ENCODE results near the gene PPP1CC. TPM values are rescaled to one million over a fixed set of nuclear protein-coding genes. Genes with fewer than 3 reads are reported as not detected.

Gene PPP1CC
- polyA plus RNA-seq, 1 of the 3 experiments (the other 2 are of a cell fraction) = 62.0 TPM

DNA sequence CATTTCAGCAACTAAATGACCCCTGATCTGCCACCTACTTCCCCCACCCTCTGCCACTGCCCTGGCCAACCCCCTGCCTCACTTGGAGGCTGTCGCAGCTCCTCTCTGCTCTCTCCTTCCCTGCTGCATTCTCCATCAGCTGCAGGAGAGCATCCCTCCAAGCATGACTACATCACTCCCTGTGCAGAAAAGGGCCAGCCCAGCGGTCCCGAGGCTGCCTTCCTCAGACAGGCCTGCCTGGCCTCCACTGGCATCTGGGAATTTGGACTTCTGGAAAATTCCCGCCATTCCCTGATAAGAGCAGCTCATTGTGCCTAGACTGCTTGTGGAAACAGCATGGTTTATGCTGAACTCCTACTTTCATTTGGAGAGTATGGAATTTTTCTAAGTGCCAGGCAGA lies 66.5 kb downstream of the PPP1CC start:
- POLR2A ChIA-PET = no interaction called here
- Histone ChIP-seq H3K4me2 (no peak overlapping the region), H3K9ac (no peak overlapping the region), H2AFZ (ENCODE audit: low read depth) (no peak overlapping the region), H3K79me2 (ENCODE audit: insufficient read depth) (no peaks in the 10 kb centered on the region), H3K4me3 (ENCODE audit: low read depth in 2 of 2, low read length in 1 of 2) (no peak overlapping the region), H4K20me1 (ENCODE audit: insufficient read depth) (no peaks in the 10 kb centered on the region), H3K9me2 (no peaks in the 10 kb centered on the region), H3K9me3 (0 out of 2 replicates have a peak, but pooled peaks cover 5% of the 10 kb centered on the region), H3K4me1 (ENCODE audit: control insufficient read depth in 1 of 2, insufficient read depth in 2 of 2, low read depth in 1 of 2, low read length in 1 of 2) (peaks cover 0 to 3% of the 10 kb centered on the region in 2 experiments; a peak in 1 of 4 replicates), H3F3A (replicated peaks; ENCODE audit: insufficient read depth) (no peaks in the 10 kb centered on the region), H3K36me3 (replicated peaks in 1 of 2; ENCODE audit: control insufficient read depth in 1 of 2, insufficient read depth in 2 of 2, low read length in 1 of 2) (no peaks in the 10 kb centered on the region), H3K27ac (ENCODE audit: low read depth in 2 of 2, low read length in 1 of 2) (no peak overlapping the region), H3K27me3 (ENCODE audit: insufficient read depth) (no peaks in the 10 kb centered on the region)
- CTCF ChIA-PET = interaction anchor here (1.1 kb wide), 1 partner anchor 11 kb away, joined by 4 read pairs; no protein-coding TSS in a partner anchor
- WGBS (ENCODE audit: low lambda C conversion rate) = 64% methylated on average over 3 of the region's 4 CpGs
- TF ChIP-seq, protein P1, sequence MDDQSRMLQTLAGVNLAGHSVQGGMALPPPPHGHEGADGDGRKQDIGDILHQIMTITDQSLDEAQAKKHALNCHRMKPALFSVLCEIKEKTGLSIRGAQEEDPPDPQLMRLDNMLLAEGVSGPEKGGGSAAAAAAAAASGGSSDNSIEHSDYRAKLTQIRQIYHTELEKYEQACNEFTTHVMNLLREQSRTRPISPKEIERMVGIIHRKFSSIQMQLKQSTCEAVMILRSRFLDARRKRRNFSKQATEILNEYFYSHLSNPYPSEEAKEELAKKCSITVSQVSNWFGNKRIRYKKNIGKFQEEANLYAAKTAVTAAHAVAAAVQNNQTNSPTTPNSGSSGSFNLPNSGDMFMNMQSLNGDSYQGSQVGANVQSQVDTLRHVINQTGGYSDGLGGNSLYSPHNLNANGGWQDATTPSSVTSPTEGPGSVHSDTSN (IDR thresholded peaks at IDR 0.05) = no peak
- TF ChIP-seq, protein P2, sequence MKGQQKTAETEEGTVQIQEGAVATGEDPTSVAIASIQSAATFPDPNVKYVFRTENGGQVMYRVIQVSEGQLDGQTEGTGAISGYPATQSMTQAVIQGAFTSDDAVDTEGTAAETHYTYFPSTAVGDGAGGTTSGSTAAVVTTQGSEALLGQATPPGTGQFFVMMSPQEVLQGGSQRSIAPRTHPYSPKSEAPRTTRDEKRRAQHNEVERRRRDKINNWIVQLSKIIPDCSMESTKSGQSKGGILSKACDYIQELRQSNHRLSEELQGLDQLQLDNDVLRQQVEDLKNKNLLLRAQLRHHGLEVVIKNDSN (IDR thresholded peaks at IDR 0.05; ENCODE audit: borderline replicate concordance, low read depth) = no peak
- TF ChIP-seq, protein P3, sequence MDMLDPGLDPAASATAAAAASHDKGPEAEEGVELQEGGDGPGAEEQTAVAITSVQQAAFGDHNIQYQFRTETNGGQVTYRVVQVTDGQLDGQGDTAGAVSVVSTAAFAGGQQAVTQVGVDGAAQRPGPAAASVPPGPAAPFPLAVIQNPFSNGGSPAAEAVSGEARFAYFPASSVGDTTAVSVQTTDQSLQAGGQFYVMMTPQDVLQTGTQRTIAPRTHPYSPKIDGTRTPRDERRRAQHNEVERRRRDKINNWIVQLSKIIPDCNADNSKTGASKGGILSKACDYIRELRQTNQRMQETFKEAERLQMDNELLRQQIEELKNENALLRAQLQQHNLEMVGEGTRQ (IDR thresholded peaks at IDR 0.05; ENCODE audit: borderline replicate concordance, low read depth, low read length) = no peak
- TF ChIP-seq GATA2 (CRISPR knock-in tag; IDR thresholded peaks at IDR 0.05) (no peak), EP300 (IDR thresholded peaks at IDR 0.05; ENCODE audit: borderline replicate concordance in 1 of 2, low read depth in 1 of 2, low read length in 1 of 2) (no peak), RAD21 (IDR thresholded peaks at IDR 0.05; ENCODE audit: low read length) (no peak), TAF1 (IDR thresholded peaks at IDR 0.05; ENCODE audit: borderline replicate concordance, low read depth, low read length) (no peak)
- no peak for DNase-seq

DNA sequence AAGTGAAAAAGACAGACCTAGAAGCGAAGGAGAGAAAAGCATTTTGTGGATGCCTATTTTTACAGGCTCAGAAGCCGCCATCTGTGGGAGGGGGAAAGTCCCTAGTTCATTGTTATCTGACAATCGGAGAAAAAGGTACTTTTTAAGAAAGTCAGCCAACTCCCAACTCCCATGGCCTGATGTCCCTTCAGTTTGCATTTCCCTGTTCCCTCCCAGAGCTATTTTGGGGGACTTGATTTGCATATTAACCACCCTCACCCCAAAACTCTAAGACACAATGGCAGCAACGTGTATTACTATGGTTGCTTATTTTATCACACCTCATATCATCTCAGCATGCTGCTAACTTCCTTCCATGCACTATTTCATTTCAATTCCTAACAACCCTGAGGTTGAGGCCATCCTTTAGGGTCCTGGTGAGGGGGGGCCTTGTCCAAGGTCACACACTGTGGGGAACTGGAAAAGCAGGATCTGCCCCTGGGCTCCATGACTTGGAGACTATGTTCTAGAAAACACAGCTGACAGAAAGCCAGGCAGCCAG lies 72.5 kb downstream of the PPP1CC start:
- Histone ChIP-seq H4K20me1 (ENCODE audit: insufficient read depth) (no peaks in the 10 kb centered on the region), H3K4me1 (ENCODE audit: control insufficient read depth in 1 of 2, insufficient read depth in 2 of 2, low read depth in 1 of 2, low read length in 1 of 2) (no peaks in the 10 kb centered on the region), H3K9me3 (0 out of 2 replicates have a peak, but pooled peaks cover 5% of the 10 kb centered on the region), H3K79me2 (ENCODE audit: insufficient read depth) (no peaks in the 10 kb centered on the region), H3K27ac (ENCODE audit: low read depth in 2 of 2, low read length in 1 of 2) (no peak overlapping the region), H3F3A (replicated peaks; ENCODE audit: insufficient read depth) (no peaks in the 10 kb centered on the region), H3K36me3 (replicated peaks in 1 of 2; ENCODE audit: control insufficient read depth in 1 of 2, insufficient read depth in 2 of 2, low read length in 1 of 2) (no peaks in the 10 kb centered on the region), H3K27me3 (ENCODE audit: insufficient read depth) (no peaks in the 10 kb centered on the region), H3K4me3 (ENCODE audit: low read depth in 2 of 2, low read length in 1 of 2) (no peak overlapping the region), H3K9ac (no peak overlapping the region), H2AFZ (ENCODE audit: low read depth) (no peak overlapping the region), H3K9me2 (no peaks in the 10 kb centered on the region), H3K4me2 (no peak overlapping the region)
- TF ChIP-seq ELF1 (IDR thresholded peaks at IDR 0.05) (no peak), SMC3 (IDR thresholded peaks at IDR 0.05; ENCODE audit: low read depth, low read length) (no peak), NFIC (IDR thresholded peaks at IDR 0.05; ENCODE audit: borderline replicate concordance) (no peak), EZH2phosphoT487 (IDR thresholded peaks at IDR 0.05; ENCODE audit: borderline replicate concordance, low read depth) (no peak), MEF2A (IDR thresholded peaks at IDR 0.05; ENCODE audit: borderline replicate concordance, low read depth) (no peak)
- TF ChIP-seq, protein P2 (IDR thresholded peaks at IDR 0.05; ENCODE audit: borderline replicate concordance, low read depth) = no peak
- CTCF ChIA-PET = no interaction called here
- WGBS (ENCODE audit: low lambda C conversion rate) = 52% methylated on average over 4 of the region's 4 CpGs
- POLR2A ChIA-PET = no interaction called here
- no peak for DNase-seq

Other genes starting within 250 kb of the PPP1CC start
- 110 and 131 TPM in 2 replicates for gene VPS29, start 240.8 kb downstream of the PPP1CC start, polyA plus RNA-seq (2012; rRNA removed)
- 0.15 and 0.20 TPM in 2 replicates for gene RAD9B, start 240.6 kb downstream of the PPP1CC start, polyA plus RNA-seq (2012; rRNA removed)
- gene PPTC7, start 159.6 kb downstream of the PPP1CC start, polyA plus RNA-seq (2012; rRNA removed) = 9.6 and 14.0 TPM in 2 replicates
- 40.2 and 43.2 TPM in 2 replicates for gene TCTN1, start 128.8 kb downstream of the PPP1CC start, polyA plus RNA-seq (2012; rRNA removed)
- 0.03 TPM in 2 replicates for gene HVCN1, start 53.8 kb downstream of the PPP1CC start, polyA plus RNA-seq (2012; rRNA removed)
- gene CCDC63, start 104.1 kb upstream of the PPP1CC start, polyA plus RNA-seq (2012; rRNA removed) = not detected in 2 replicates
- not detected in 2 replicates for gene MYL2, start 177.7 kb upstream of the PPP1CC start, polyA plus RNA-seq (2012; rRNA removed)

Measured in SK-N-SH (cell line).